ENCODE measurements around the gene DMD.

- no peak for TF ChIP-seq TCF7L2 (IDR thresholded peaks at IDR 0.05; ENCODE audit: low read depth, low read length)
- TF ChIP-seq CTCF (IDR thresholded peaks at IDR 0.05), result no peak
- TF ChIP-seq, protein P1, sequence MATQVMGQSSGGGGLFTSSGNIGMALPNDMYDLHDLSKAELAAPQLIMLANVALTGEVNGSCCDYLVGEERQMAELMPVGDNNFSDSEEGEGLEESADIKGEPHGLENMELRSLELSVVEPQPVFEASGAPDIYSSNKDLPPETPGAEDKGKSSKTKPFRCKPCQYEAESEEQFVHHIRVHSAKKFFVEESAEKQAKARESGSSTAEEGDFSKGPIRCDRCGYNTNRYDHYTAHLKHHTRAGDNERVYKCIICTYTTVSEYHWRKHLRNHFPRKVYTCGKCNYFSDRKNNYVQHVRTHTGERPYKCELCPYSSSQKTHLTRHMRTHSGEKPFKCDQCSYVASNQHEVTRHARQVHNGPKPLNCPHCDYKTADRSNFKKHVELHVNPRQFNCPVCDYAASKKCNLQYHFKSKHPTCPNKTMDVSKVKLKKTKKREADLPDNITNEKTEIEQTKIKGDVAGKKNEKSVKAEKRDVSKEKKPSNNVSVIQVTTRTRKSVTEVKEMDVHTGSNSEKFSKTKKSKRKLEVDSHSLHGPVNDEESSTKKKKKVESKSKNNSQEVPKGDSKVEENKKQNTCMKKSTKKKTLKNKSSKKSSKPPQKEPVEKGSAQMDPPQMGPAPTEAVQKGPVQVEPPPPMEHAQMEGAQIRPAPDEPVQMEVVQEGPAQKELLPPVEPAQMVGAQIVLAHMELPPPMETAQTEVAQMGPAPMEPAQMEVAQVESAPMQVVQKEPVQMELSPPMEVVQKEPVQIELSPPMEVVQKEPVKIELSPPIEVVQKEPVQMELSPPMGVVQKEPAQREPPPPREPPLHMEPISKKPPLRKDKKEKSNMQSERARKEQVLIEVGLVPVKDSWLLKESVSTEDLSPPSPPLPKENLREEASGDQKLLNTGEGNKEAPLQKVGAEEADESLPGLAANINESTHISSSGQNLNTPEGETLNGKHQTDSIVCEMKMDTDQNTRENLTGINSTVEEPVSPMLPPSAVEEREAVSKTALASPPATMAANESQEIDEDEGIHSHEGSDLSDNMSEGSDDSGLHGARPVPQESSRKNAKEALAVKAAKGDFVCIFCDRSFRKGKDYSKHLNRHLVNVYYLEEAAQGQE (IDR thresholded peaks at IDR 0.05; ENCODE audit: insufficient read depth in 1 of 2, low read depth in 2 of 2, low read length in 1 of 2), result no peak
- TF ChIP-seq POLR2AphosphoS5 (IDR thresholded peaks at IDR 0.05; ENCODE audit: low read depth, low read length), result no peak
Measured at GRCh38 chrX:32995427-32995826, 215.9 kb downstream of the DMD start.

All from Panc1 (cell line).